NCI-H2171 (cell line): ENCODE results near the gene SLC35E1.

ENCODE experiments used
- DNase-seq: peaks from one replicate; lab custom pipeline; 2025; lab: John Stamatoyannopoulos, UW

Gene SLC35E1

DNA sequence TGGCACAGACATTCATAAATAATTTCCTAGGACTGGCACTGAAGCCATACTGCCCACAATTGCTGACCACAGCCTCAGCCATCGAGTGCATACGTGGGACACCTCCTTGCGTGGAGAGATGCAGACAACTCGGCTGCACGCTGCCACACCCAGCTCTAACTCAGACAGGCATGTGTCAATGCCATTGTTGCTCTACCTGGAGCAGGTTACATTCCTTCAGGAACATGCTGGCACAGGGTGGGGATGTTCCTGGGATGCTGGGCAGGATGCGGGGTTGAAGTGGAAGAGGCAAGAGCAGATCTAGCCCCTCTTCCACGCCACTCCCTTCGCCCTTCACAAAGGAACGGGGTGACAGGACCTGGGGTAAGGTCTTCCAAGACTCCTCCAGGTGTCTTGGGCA lies 24.2 kb upstream of the SLC35E1 start:
- DNase-seq: no peak

- DNase-seq: no peak
Measured at GRCh38 chr19:16595097-16595496, 22.9 kb upstream of the SLC35E1 start.

DNA sequence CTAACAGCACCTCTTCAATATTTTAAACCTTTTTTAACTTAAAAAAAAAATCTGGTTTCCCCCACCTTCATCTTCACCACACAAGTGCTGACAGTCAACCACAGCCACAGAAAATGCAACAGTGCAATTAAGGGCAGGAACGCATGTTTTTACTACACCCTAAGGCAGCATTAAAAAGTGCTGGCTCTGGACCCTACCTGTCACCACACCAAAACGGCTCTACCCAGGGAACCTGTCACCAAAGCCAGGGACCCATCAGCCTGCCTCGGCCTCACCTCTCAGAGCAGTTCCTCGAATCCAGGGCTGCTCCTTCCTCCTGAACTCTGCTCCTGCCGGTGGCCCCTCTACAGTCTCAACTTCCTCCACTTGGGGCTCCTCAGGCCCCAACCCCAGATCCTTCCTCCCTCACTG lies 22.5 kb upstream of the SLC35E1 start:
- DNase-seq: no peak

DNA sequence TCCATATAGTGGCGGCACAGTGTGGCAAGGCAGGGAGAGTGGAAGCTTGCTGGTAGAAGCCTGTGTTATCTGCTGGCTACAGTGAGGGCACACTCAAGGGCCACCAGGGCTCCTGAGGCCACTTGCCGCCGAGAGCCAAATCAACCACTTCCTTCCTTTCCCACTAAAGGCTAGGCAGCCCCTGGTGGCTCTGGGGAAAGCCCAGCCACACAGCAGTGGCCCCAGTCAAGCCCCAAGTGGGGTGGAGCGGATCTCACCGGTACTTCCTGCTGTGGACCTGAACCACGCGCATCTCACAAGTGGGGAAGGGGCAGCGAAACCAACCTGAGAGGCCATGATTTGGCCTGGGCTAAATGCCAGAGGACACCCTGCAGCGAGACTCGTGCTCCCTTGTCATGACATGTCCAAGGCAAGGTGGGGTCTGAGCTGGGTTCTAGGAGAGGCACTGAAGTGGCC lies 21.9 kb upstream of the SLC35E1 start:
- DNase-seq: no peak

GRCh38 chr19:16593181-16593580 lies 21.0 kb upstream of the SLC35E1 start:
- DNase-seq: no peak

DNA sequence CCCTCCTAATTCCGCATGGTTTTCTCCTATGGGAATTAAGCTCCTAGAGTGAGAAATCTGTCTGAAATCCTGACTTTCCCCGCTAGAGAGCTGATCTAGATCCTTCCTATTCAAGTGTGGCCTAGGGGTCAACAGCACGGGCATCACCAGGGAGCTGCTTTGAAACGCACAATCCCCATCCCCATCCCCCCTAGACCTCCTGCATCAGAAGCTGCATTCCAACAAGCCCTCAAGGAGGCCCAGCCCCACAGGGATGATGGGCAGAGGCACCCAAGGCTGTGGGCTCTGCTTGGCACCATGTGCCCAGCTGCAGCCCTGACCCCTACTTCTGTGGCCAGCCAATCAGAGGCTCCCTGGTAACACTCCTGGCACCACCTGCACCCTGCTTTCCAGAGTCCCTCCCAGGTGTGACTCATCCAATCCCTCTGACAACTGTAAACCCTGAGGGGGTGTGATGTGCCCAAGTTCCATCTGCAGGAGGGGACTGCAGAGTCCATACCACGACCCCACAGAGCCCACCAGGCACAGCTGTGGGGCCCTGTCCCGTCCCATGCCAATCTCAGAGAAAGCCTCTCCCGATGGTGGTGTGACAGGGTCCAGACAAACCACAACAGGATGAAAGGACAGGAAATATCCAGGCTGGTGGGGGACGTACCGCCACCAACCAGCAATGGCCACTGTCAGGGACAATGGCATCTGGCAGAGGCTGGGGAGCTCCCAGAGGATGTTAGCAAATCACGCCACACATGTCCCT lies 19.8 kb upstream of the SLC35E1 start:
- no peak for DNase-seq

- DNase-seq: peak; percentile 28
Measured at GRCh38 chr19:16590876-16591802, 18.9 kb upstream of the SLC35E1 start.

GRCh38 chr19:16589917-16590316 lies 17.7 kb upstream of the SLC35E1 start:
- peak; percentile 58 for DNase-seq

GRCh38 chr19:16588824-16589577 lies 16.8 kb upstream of the SLC35E1 start:
- no peak for DNase-seq

- no peak for DNase-seq
Measured at GRCh38 chr19:16587833-16588823, 15.9 kb upstream of the SLC35E1 start.

- no peak for DNase-seq
Measured at GRCh38 chr19:16586991-16587832, 15.0 kb upstream of the SLC35E1 start.

DNA sequence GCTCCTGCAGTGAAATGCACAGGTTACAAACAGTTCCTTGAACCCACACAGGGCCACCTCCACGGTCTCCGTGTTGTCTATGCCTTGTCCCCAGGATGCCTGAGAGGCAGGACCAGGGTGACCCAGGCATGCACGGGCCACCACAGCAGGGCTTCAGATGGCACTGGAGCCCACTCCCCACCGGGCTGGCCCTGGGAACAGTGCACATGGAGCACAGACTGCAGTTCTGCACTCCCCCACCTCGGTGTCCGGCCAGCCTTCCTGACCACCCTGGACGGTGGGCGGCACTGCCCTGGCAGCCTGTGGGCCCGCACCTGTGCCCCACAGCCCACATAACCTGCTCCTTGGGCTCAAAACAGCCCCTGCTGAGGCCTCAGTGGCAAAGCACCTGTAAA lies 14.3 kb upstream of the SLC35E1 start:
- DNase-seq: no peak

- no peak for DNase-seq
Measured at GRCh38 chr19:16585808-16586476, 13.7 kb upstream of the SLC35E1 start.

- no peak for DNase-seq
Measured at GRCh38 chr19:16585094-16585801, 13.0 kb upstream of the SLC35E1 start.

GRCh38 chr19:16584248-16585093 lies 12.3 kb upstream of the SLC35E1 start:
- DNase-seq: peak; percentile 93

GRCh38 chr19:16582486-16583261 lies 10.5 kb upstream of the SLC35E1 start:
- peak; percentile 30 for DNase-seq

DNA sequence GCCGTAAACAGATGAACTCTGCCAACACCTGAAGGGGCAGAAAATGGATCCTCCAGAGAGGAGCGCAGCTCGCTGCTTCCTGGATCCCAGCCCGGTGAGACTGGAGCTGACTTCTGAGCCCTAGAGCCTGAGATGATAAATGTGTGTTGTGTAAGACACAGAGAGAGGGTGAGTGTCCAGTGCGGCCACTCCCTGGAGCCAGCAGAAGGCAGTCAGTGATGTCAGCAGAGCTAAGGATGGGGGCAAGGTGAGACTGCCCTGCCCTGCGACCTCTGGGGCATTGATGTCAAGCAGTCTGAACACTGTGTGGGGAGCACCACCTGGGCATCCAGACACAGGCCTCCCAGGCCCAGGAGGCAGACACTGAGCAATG lies 9.7 kb upstream of the SLC35E1 start:
- no peak for DNase-seq
